ENCODE results near the gene TUBG2.

The TUBG2 gene

GRCh38 chr17:42677921-42678781, 19.1 kb downstream of the TUBG2 start:
- DNase-seq = peak; percentile 52 to 84 (median 65)

GRCh38 chr17:42678951-42679491, 19.9 kb downstream of the TUBG2 start:
- peak in 3 of 5 experiments; percentile 24 to 79 (median 45) for DNase-seq

- DNase-seq = peak; percentile 56 to 88 (median 61)
Measured at GRCh38 chr17:42679492-42680330, 20.6 kb downstream of the TUBG2 start.

- no peak for DNase-seq
Measured at GRCh38 chr17:42680331-42680808, 21.3 kb downstream of the TUBG2 start.

GRCh38 chr17:42681976-42682721, 23.1 kb downstream of the TUBG2 start, which contains the start of gene CNTNAP1:
Gene CNTNAP1, plus strand, starts transcription at chr17:42682531. Its CDS starts 299 bp downstream, at chr17:42682830.
- DNase-seq = no peak

- peak in 1 of 5 experiments; percentile 41 for DNase-seq
Measured at GRCh38 chr17:42682722-42683403, 23.8 kb downstream of the TUBG2 start.

- DNase-seq = no peak
Measured at GRCh38 chr17:42683407-42684034, 24.4 kb downstream of the TUBG2 start.

GRCh38 chr17:42684929-42685556, 26.0 kb downstream of the TUBG2 start:
- DNase-seq = no peak

GRCh38 chr17:42685831-42686230, 26.7 kb downstream of the TUBG2 start:
- no peak for DNase-seq

GRCh38 chr17:42686520-42687128, 27.5 kb downstream of the TUBG2 start:
- DNase-seq = no peak

- DNase-seq = no peak
Measured at GRCh38 chr17:42687707-42688320, 28.7 kb downstream of the TUBG2 start.

GRCh38 chr17:42690596-42690995, 31.5 kb downstream of the TUBG2 start:
- DNase-seq = no peak

- DNase-seq = no peak
Measured at GRCh38 chr17:42691021-42691545, 32.0 kb downstream of the TUBG2 start.

GRCh38 chr17:42692489-42692888, 33.4 kb downstream of the TUBG2 start:
- no peak for DNase-seq

GRCh38 chr17:42694524-42694923, 35.4 kb downstream of the TUBG2 start:
- no peak for DNase-seq

GRCh38 chr17:42695500-42695899, 36.4 kb downstream of the TUBG2 start:
- no peak for DNase-seq

GRCh38 chr17:42697108-42697811, 38.2 kb downstream of the TUBG2 start:
- no peak for DNase-seq

GRCh38 chr17:42698736-42699414, 39.8 kb downstream of the TUBG2 start:
- no peak for DNase-seq
